Ectodermal cell (in vitro differentiated cells): ENCODE measurements around the gene NR3C1.

Experiments used
- H3K27ac ChIP-seq: 2 replicates; pipeline ENCODE4 v1.7.0; 2013; ENCODE audit warnings: mild to moderate bottlenecking, low read depth, low read length; ENCODE audit not compliant: insufficient read depth, poor library complexity, severe bottlenecking
- H3K27me3 ChIP-seq: 2 replicates; pipeline ENCODE4 v1.7.0; 2013; ENCODE audit warnings: mild to moderate bottlenecking, low read length; ENCODE audit not compliant: insufficient read depth, control insufficient read depth, poor library complexity, severe bottlenecking
- H3K36me3 ChIP-seq: one replicate; pipeline ENCODE4 v1.7.0; 2013; ENCODE audit warnings: low read length; ENCODE audit not compliant: control insufficient read depth, insufficient read depth
- H3K4me1 ChIP-seq: one replicate; pipeline ENCODE4 v1.7.0; 2013; ENCODE audit warnings: low read length; ENCODE audit not compliant: control insufficient read depth, insufficient read depth
- H3K4me3 ChIP-seq: 2 replicates; pipeline ENCODE4 v1.7.0; 2013; ENCODE audit warnings: low read depth, low read length, control low read depth; ENCODE audit not compliant: insufficient read depth
- H3K9me3 ChIP-seq: 2 replicates; pipeline ENCODE4 v1.7.0; 2013; ENCODE audit warnings: mild to moderate bottlenecking, low read length, moderate library complexity; ENCODE audit not compliant: control insufficient read depth
- WGBS, 2 experiments: methylation state at CpG; one replicate each; pipeline ENCODE4 v1.1.7; 2013; ENCODE audit warnings: missing lambda C conversion rate in 2 of 2; 5-methylcytosine and 5-hydroxymethylcytosine counted together

NR3C1 gene

GRCh38 chr5:143268388-143268787 is 135.1 kb downstream of the NR3C1 start:
- Histone ChIP-seq H3K4me1 (no peaks in the 10 kb centered on the region), H3K36me3 (no peaks in the 10 kb centered on the region), H3K4me3 (no peak overlapping the region), H3K27me3 (no peaks in the 10 kb centered on the region), H3K27ac (no peak overlapping the region), H3K9me3 (no peaks in the 10 kb centered on the region)
- WGBS, 2 experiments: 100% methylated on average over 1 of the region's 2 CpGs; no CpG with 5 or more reads in 1 of the 2 experiments

GRCh38 chr5:143267186-143267585 is 136.3 kb downstream of the NR3C1 start:
- Histone ChIP-seq H3K4me3 (no peak overlapping the region), H3K36me3 (no peaks in the 10 kb centered on the region), H3K27me3 (no peaks in the 10 kb centered on the region), H3K27ac (no peak overlapping the region), H3K4me1 (no peaks in the 10 kb centered on the region), H3K9me3 (no peaks in the 10 kb centered on the region)
- 94% methylated on average over 2 of the region's 2 CpGs for WGBS, 2 experiments

DNA sequence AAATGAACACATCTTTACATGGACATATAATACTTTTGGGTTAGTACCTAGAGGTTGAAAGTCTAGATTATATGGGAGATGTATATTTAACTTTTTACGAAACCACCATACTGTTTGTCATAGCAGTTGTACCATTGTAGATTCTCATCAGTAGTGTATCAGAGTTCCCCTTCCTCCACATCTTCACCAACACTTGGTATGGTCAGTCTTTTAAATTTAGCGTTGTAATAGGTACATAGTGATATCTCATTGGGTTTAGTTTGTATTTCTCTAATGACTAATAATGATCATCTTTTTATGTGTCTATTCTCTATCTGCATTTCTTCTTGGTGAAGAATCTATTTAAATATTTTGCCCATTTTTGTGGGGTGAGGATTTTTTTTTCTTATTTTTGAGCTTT is 137.5 kb downstream of the NR3C1 start:
- Histone ChIP-seq H3K27me3 (no peaks in the 10 kb centered on the region), H3K9me3 (no peaks in the 10 kb centered on the region), H3K4me1 (no peaks in the 10 kb centered on the region), H3K4me3 (no peak overlapping the region), H3K27ac (no peak overlapping the region), H3K36me3 (no peaks in the 10 kb centered on the region)
- WGBS, 2 experiments: no CpG with 5 or more reads among the region's 2 CpGs

DNA sequence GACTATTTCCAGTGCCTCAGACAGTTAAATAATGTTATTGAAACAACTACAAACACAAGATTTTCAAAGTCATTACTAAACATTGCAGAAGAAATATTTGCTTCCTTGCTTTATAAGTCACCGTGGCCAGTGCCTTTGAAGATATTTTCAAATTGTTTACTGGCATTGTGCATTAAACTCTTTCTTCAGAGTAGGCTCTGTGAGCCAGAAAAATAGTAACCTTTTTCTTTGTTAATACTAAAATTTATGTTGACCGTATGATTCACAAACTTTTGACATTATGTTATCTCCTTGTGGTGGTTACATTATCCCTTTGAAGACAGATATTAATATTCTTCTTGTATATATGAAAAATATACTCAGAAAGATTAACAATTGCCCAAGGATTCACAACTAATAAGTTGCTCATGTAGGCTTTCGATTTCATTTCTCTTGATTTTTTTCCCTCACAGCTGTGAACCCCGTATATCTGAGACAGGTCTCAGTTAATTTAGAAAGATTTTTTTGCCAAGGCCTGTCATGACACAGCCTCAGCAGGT is 140.1 kb downstream of the NR3C1 start:
- no peaks in the 10 kb centered on the region for H3K9me3 ChIP-seq
- no peak overlapping the region for H3K4me3 ChIP-seq
- 93 to 95% methylated on average over 3 of the region's 4 CpGs for WGBS, 2 experiments
- no peaks in the 10 kb centered on the region for H3K4me1 ChIP-seq
- no peaks in the 10 kb centered on the region for H3K36me3 ChIP-seq
- H3K27me3 ChIP-seq: no peaks in the 10 kb centered on the region
- no peak overlapping the region for H3K27ac ChIP-seq

GRCh38 chr5:143262393-143263174 is 140.9 kb downstream of the NR3C1 start:
- WGBS, 2 experiments: no CpG with 5 or more reads among the region's 1 CpG

GRCh38 chr5:143261748-143262392 is 141.6 kb downstream of the NR3C1 start:
- Histone ChIP-seq H3K4me3 (no peak overlapping the region), H3K27me3 (no peaks in the 10 kb centered on the region), H3K4me1 (no peaks in the 10 kb centered on the region), H3K27ac (no peak overlapping the region), H3K36me3 (no peaks in the 10 kb centered on the region), H3K9me3 (no peaks in the 10 kb centered on the region)
- WGBS, 2 experiments: 95 to 96% methylated on average over 5 to 7 of the region's 7 CpGs

More at GRCh38 chr5:143262393-143263174, 140.9 kb downstream of the NR3C1 start:
- no peak overlapping the region for H3K27ac ChIP-seq
- no peak overlapping the region for H3K4me3 ChIP-seq
- no peaks in the 10 kb centered on the region for H3K4me1 ChIP-seq
- H3K36me3 ChIP-seq: no peaks in the 10 kb centered on the region
- no peaks in the 10 kb centered on the region for H3K9me3 ChIP-seq
- H3K27me3 ChIP-seq: no peaks in the 10 kb centered on the region

DNA sequence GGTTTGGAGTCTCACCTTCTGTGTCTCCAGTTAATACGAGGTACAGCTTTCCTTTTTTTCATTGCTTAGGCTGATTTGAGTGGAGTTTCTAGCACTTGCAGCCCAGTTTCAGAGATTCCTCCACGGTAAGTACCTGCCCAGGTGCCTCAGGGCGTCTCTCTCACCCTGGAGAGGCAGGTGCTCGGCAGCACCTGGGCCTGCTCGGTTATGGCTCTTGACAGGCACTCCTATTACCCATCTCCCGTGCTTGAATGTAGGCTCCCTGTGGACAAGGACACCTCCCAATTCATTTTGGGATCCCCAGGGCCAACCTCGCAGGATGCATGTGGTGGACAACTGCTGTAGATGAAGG is 144.3 kb downstream of the NR3C1 start:
- H3K27me3 ChIP-seq: no peaks in the 10 kb centered on the region
- H3K4me1 ChIP-seq: no peaks in the 10 kb centered on the region
- no peaks in the 10 kb centered on the region for H3K9me3 ChIP-seq
- no peak overlapping the region for H3K27ac ChIP-seq
- H3K4me3 ChIP-seq: no peak overlapping the region
- WGBS, 2 experiments: 95% methylated on average over 7 of the region's 7 CpGs
- no peaks in the 10 kb centered on the region for H3K36me3 ChIP-seq

GRCh38 chr5:143258559-143259253 is 144.8 kb downstream of the NR3C1 start:
- 95% methylated on average over 11 to 12 of the region's 12 CpGs for WGBS, 2 experiments
- no peak overlapping the region for H3K27ac ChIP-seq
- no peak overlapping the region for H3K4me3 ChIP-seq

DNA sequence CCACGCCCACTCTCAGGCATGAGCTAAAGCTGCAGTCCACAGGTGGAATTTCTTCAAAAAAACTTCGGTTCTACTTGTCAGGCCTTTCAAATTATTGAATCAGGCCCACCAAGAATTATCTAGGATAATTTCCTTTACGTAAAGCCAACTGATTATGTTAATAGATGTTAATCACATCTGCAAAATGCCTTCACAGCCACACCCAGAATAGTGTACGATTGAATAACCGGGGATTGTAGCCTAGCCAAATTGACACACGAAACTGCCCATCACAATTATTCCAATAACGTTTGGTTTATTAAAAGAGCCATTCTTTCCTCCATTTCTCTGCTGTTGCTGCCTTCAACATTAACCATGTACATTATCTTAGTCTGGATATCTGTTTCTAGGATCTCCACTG is 148.7 kb downstream of the NR3C1 start:
- no peaks in the 10 kb centered on the region for H3K27me3 ChIP-seq
- H3K9me3 ChIP-seq: no peaks in the 10 kb centered on the region
- no peaks in the 10 kb centered on the region for H3K36me3 ChIP-seq
- H3K4me3 ChIP-seq: no peak overlapping the region
- H3K27ac ChIP-seq: no peak overlapping the region
- WGBS, 2 experiments: 93 to 96% methylated on average over 6 to 7 of the region's 7 CpGs
- H3K4me1 ChIP-seq: no peaks in the 10 kb centered on the region

More at GRCh38 chr5:143258559-143259253, 144.8 kb downstream of the NR3C1 start:
- Histone ChIP-seq H3K4me1 (no peaks in the 10 kb centered on the region), H3K36me3 (no peaks in the 10 kb centered on the region), H3K27me3 (no peaks in the 10 kb centered on the region), H3K9me3 (no peaks in the 10 kb centered on the region)

GRCh38 chr5:143251946-143252345 is 151.5 kb downstream of the NR3C1 start:
- Histone ChIP-seq H3K27ac (no peak overlapping the region), H3K4me3 (no peak overlapping the region), H3K36me3 (no peaks in the 10 kb centered on the region), H3K9me3 (no peaks in the 10 kb centered on the region), H3K27me3 (no peaks in the 10 kb centered on the region), H3K4me1 (no peaks in the 10 kb centered on the region)
- WGBS, 2 experiments: 94 to 100% methylated on average over 3 of the region's 4 CpGs
